ENCODE measurements around the gene UBXN2A. TPM values are rescaled to one million over a fixed set of nuclear protein-coding genes. Genes with fewer than 3 reads are reported as not detected.
"Not testable (repeated sequence)": the region's sequence is repeated elsewhere in the genome, so short reads cannot be mapped to it uniquely, and the experiment has no call there.

UBXN2A gene
- total RNA-seq, 1 donor from 2014 or later = 19.0 TPM

- no peak for TF ChIP-seq CTCF (IDR thresholded peaks at IDR 0.05)
- peak within 1 kb of the TSS; percentile 44 for H3K4me3 Mint-ChIP-seq (ENCODE audit: unreplicated experiment)
- no peak for DNase-seq (ENCODE audit: low spot score)
- H3K27me3 Mint-ChIP-seq (ENCODE audit: low read depth) = peaks cover 6% of the 10 kb centered on the region
- no peak within 1 kb of the TSS for H3K27ac Mint-ChIP-seq (ENCODE audit: unreplicated experiment)
- peaks cover 7% of the 10 kb centered on the region for H3K4me1 Mint-ChIP-seq (ENCODE audit: low read depth)
- H3K36me3 Mint-ChIP-seq (ENCODE audit: low read depth) = no peaks in the 10 kb centered on the region
- H3K9me3 Mint-ChIP-seq (ENCODE audit: low read depth) = no peaks in the 10 kb centered on the region
Measured at GRCh38 chr2:24009680-24010476, 69.6 kb downstream of the UBXN2A start, which contains the start of gene MFSD2B. MFSD2B (plus strand) TSS chr2:24010085; CDS start chr2:24010097, 12 bp downstream.

GRCh38 chr2:24010477-24011249 lies 70.4 kb downstream of the UBXN2A start:
- no peaks in the 10 kb centered on the region for H3K9me3 Mint-ChIP-seq (ENCODE audit: low read depth)
- peaks cover 10% of the 10 kb centered on the region for H3K4me1 Mint-ChIP-seq (ENCODE audit: low read depth)
- H3K27ac Mint-ChIP-seq (ENCODE audit: unreplicated experiment) = no peak overlapping the region
- TF ChIP-seq CTCF (IDR thresholded peaks at IDR 0.05) = no peak
- H3K4me3 Mint-ChIP-seq (ENCODE audit: unreplicated experiment) = peak overlapping the region; percentile 16
- no peak for DNase-seq (ENCODE audit: low spot score)
- no peaks in the 10 kb centered on the region for H3K36me3 Mint-ChIP-seq (ENCODE audit: low read depth)
- H3K27me3 Mint-ChIP-seq (ENCODE audit: low read depth) = peaks cover 6% of the 10 kb centered on the region

- TF ChIP-seq CTCF (IDR thresholded peaks at IDR 0.05) = no peak
- DNase-seq (ENCODE audit: low spot score) = no peak
- H3K9me3 Mint-ChIP-seq (ENCODE audit: low read depth) = no peaks in the 10 kb centered on the region
- no peak overlapping the region for H3K4me3 Mint-ChIP-seq (ENCODE audit: unreplicated experiment)
- H3K36me3 Mint-ChIP-seq (ENCODE audit: low read depth) = no peaks in the 10 kb centered on the region
- H3K27me3 Mint-ChIP-seq (ENCODE audit: low read depth) = peaks cover 6% of the 10 kb centered on the region
- H3K27ac Mint-ChIP-seq (ENCODE audit: unreplicated experiment) = no peak overlapping the region
- H3K4me1 Mint-ChIP-seq (ENCODE audit: low read depth) = peaks cover 17% of the 10 kb centered on the region
Measured at GRCh38 chr2:24011250-24012104, 71.2 kb downstream of the UBXN2A start.

- H3K4me1 Mint-ChIP-seq (ENCODE audit: low read depth) = peaks cover 17% of the 10 kb centered on the region
- DNase-seq (ENCODE audit: low spot score) = no peak
- H3K36me3 Mint-ChIP-seq (ENCODE audit: low read depth) = no peaks in the 10 kb centered on the region
- no peak for TF ChIP-seq CTCF (IDR thresholded peaks at IDR 0.05)
- H3K9me3 Mint-ChIP-seq (ENCODE audit: low read depth) = no peaks in the 10 kb centered on the region
- peaks cover 6% of the 10 kb centered on the region for H3K27me3 Mint-ChIP-seq (ENCODE audit: low read depth)
- H3K4me3 Mint-ChIP-seq (ENCODE audit: unreplicated experiment) = no peak overlapping the region
- H3K27ac Mint-ChIP-seq (ENCODE audit: unreplicated experiment) = no peak overlapping the region
Measured at GRCh38 chr2:24012521-24013188, 72.4 kb downstream of the UBXN2A start.

- H3K27me3 Mint-ChIP-seq (ENCODE audit: low read depth); H3K27ac Mint-ChIP-seq (ENCODE audit: unreplicated experiment); DNase-seq (ENCODE audit: low spot score); H3K4me3 Mint-ChIP-seq (ENCODE audit: unreplicated experiment); H3K36me3 Mint-ChIP-seq (ENCODE audit: low read depth); H3K9me3 Mint-ChIP-seq (ENCODE audit: low read depth): not testable (repeated sequence)
- peaks cover 11% of the 10 kb centered on the region for H3K4me1 Mint-ChIP-seq (ENCODE audit: low read depth)
Measured at GRCh38 chr2:24014902-24015301, 74.6 kb downstream of the UBXN2A start.
